IMR-90 (cell line): ENCODE results near the gene ADRA2A. TPM values are rescaled to one million over a fixed set of nuclear protein-coding genes. Genes with fewer than 3 reads are reported as not detected.

Source experiments
- ATAC-seq: fragments of 200-7000 bp; cut with Tn5 transposase; 2 replicates; pipeline ENCODE4 v1.9.1; 2020; ENCODE audit warnings: low read depth, mild to moderate bottlenecking, moderate library complexity
- BruUV-seq: library from RNA; stranded (reverse); fragments of 400-500 nt; replicated peaks from 2 replicates; lab custom pipeline; 2021; lab: Mats Ljungman, UMichigan
- CTCF ChIA-PET: fragments of 300-600 bp; formaldehyde crosslinking; extraction: SDS; loops from one replicate; lab custom pipeline; 2021; ENCODE audit warnings: antibody characterized with exemption; lab: Yijun Ruan, JAX
- POLR2A ChIA-PET: fragments of 300-600 bp; sonication (Branson Sonifier 250); formaldehyde crosslinking; loops from one replicate; lab custom pipeline; 2022; ENCODE audit warnings: antibody characterized with exemption; ENCODE audit not compliant: unreplicated experiment; lab: Charles Lee
- DNase-seq: peaks from one replicate; pipeline ENCODE4 v3.0.0; 2013
- H2AFZ ChIP-seq: replicated peaks from 2 replicates; pipeline ENCODE3; 2013; ENCODE audit warnings: low read length, mild to moderate bottlenecking; ENCODE audit not compliant: poor library complexity
- H2AK5ac ChIP-seq: 2 replicates; pipeline ENCODE4 v1.6.1; 2013; ENCODE audit warnings: low read depth, low read length, inconsistent platforms
- H2AK9ac ChIP-seq: replicated peaks from 2 replicates; pipeline ENCODE3; 2013; ENCODE audit warnings: mild to moderate bottlenecking, low read depth, low read length, moderate library complexity; ENCODE audit not compliant: poor library complexity
- H2BK120ac ChIP-seq: 2 replicates; pipeline ENCODE4 v1.6.1; 2013; ENCODE audit warnings: low read depth, low read length, inconsistent platforms
- H2BK15ac ChIP-seq: 3 replicates; pipeline ENCODE4 v1.6.1; 2013; ENCODE audit warnings: low read depth, low read length, inconsistent platforms
- H2BK20ac ChIP-seq: 2 replicates; pipeline ENCODE4 v1.6.1; 2013; ENCODE audit warnings: low read depth, mild to moderate bottlenecking, inconsistent platforms, low read length, moderate library complexity
- H2BK5ac ChIP-seq: 2 replicates; pipeline ENCODE4 v1.6.1; 2013; ENCODE audit warnings: mild to moderate bottlenecking, low read depth, low read length, inconsistent platforms; ENCODE audit not compliant: poor library complexity, severe bottlenecking
- H3K14ac ChIP-seq: replicated peaks from 2 replicates; pipeline ENCODE4 v1.6.1; 2013; ENCODE audit warnings: low read depth, low read length, inconsistent platforms
- H3K18ac ChIP-seq: 2 replicates; pipeline ENCODE4 v1.6.1; 2013; ENCODE audit warnings: low read depth, low read length, control low read depth
- H3K23ac ChIP-seq: 2 replicates; pipeline ENCODE4 v1.6.1; 2013; ENCODE audit warnings: low read depth, low read length, inconsistent platforms
- H3K27ac ChIP-seq: 2 replicates; pipeline ENCODE4 v1.5.1; 2013; ENCODE audit warnings: mild to moderate bottlenecking, control low read depth, low read length; ENCODE audit not compliant: insufficient read depth
- H3K27me3 ChIP-seq: 2 replicates; pipeline ENCODE4 v1.6.1; 2013; ENCODE audit warnings: low read length; ENCODE audit not compliant: control insufficient read depth, insufficient read depth
- H3K36me3 ChIP-seq: 2 replicates; pipeline ENCODE4 v1.6.1; 2013; ENCODE audit warnings: low read length, mixed read lengths; ENCODE audit not compliant: control insufficient read depth, insufficient read depth
- H3K4ac ChIP-seq: 2 replicates; pipeline ENCODE4 v1.6.1; 2013; ENCODE audit warnings: low read depth, low read length, inconsistent platforms
- H3K4me1 ChIP-seq: 2 replicates; pipeline ENCODE4 v1.6.1; 2013; ENCODE audit warnings: low read length, mixed read lengths; ENCODE audit not compliant: control insufficient read depth, insufficient read depth
- H3K4me2 ChIP-seq: 2 replicates; pipeline ENCODE4 v1.6.1; 2013; ENCODE audit warnings: low read depth, mild to moderate bottlenecking, control low read depth, low read length, moderate library complexity
- H3K4me3 ChIP-seq: 2 replicates; pipeline ENCODE4 v1.5.1; 2013; ENCODE audit warnings: low read depth, mild to moderate bottlenecking, control low read depth, low read length, moderate library complexity; ENCODE audit not compliant: insufficient read depth
- H3K56ac ChIP-seq: 2 replicates; pipeline ENCODE4 v1.6.1; 2013; ENCODE audit warnings: low read length, inconsistent platforms; ENCODE audit not compliant: insufficient read depth; ENCODE audit errors: extremely low read depth
- H3K79me1 ChIP-seq, 2 experiments: 2 replicates each; pipeline ENCODE4 v1.6.1; 2013; ENCODE audit warnings: low read length in 2 of 2, inconsistent platforms in 1 of 2, low read depth in 1 of 2
- H3K9ac ChIP-seq: 2 replicates; pipeline ENCODE4 v1.6.1; 2013; ENCODE audit warnings: low read depth, low read length, control low read depth
- H3K9me1 ChIP-seq: 2 replicates; pipeline ENCODE4 v1.6.1; 2013; ENCODE audit warnings: low read length, inconsistent platforms; ENCODE audit not compliant: insufficient read depth
- H3K9me3 ChIP-seq: 2 replicates; pipeline ENCODE4 v1.6.1; 2013; ENCODE audit warnings: low read length; ENCODE audit not compliant: control insufficient read depth, insufficient read depth
- H4K20me1 ChIP-seq: 2 replicates; pipeline ENCODE4 v1.6.1; 2013; ENCODE audit warnings: low read length, inconsistent platforms; ENCODE audit not compliant: insufficient read depth
- H4K5ac ChIP-seq: 2 replicates; pipeline ENCODE4 v1.6.1; 2013; ENCODE audit warnings: mild to moderate bottlenecking, low read depth, low read length, control low read depth
- H4K8ac ChIP-seq, 2 experiments: 2 replicates each; pipeline ENCODE4 v1.6.1; 2013; ENCODE audit warnings: low read depth in 2 of 2, low read length in 2 of 2, control low read depth in 1 of 2, inconsistent platforms in 1 of 2
- H4K91ac ChIP-seq: 2 replicates; pipeline ENCODE4 v1.6.1; 2013; ENCODE audit warnings: low read depth, low read length, inconsistent platforms; ENCODE audit not compliant: insufficient read depth
- SMC3 ChIP-seq: fragments of 150-350 bp; IDR thresholded peaks from 2 replicates; pipeline ENCODE4 v1.6.1; 2016; ENCODE audit warnings: low read depth, mild to moderate bottlenecking, antibody characterized with exemption, low read length, moderate library complexity
- WGBS, 2 experiments: methylation state at CpG; one replicate each; pipeline versions ENCODE4 v1.1.5 to v1.1.7; 2013; ENCODE audit warnings: missing lambda C conversion rate in 2 of 2; ENCODE audit not compliant: insufficient read length in 1 of 2; ENCODE audit errors: extremely low coverage in 2 of 2; 5-methylcytosine and 5-hydroxymethylcytosine counted together
- dilution Hi-C: fragments of 300-500 bp; cut with HindIII; formaldehyde crosslinking; loops from one replicate; pipeline ENCODE4 v1.14.3; 2018; ENCODE audit warnings: low sequenced_read_pairs; ENCODE audit not compliant: unreplicated experiment
- in situ Hi-C: fragments of 300-500 bp; cut with MboI; formaldehyde crosslinking; loops from 3 replicates; pipeline ENCODE4 v1.14.3; 2019; ENCODE audit warnings: low sequenced_read_pairs, inconsistent platforms, mixed read lengths
- intact Hi-C: fragments of 100-400 bp; cut with micrococcal nuclease; formaldehyde crosslinking; loops from 2 replicates; pipeline ENCODE4 v1.10.0; 2022
- polyA plus RNA-seq, 3 experiments: library from polyadenylated mRNA; depleted of rRNA; stranded (reverse); fragments of >200 nt; gene quantifications; 2 replicates each; pipeline ENCODE4 v1.2.3, GENCODE V29; 2012; ENCODE audit warnings: low replicate concordance in 1 of 3
- total RNA-seq: library from RNA; depleted of rRNA; stranded (reverse); fragments of >200 nt; gene quantifications from 2 replicates; pipeline ENCODE4 v1.2.3, GENCODE V29; 2012

Gene ADRA2A
- total and polyA plus RNA-seq, 2 of the 4 experiments (the other 2 are of a cell fraction): not detected

GRCh38 chr10:111104811-111105210 lies 28.0 kb downstream of the ADRA2A start:
- Histone ChIP-seq H3K9ac (no peak overlapping the region), H3K23ac (no peak overlapping the region), H2AK9ac (no peak overlapping the region), H3K4me1 (no peaks in the 10 kb centered on the region), H3K56ac (no peak overlapping the region), H2AFZ (no peak overlapping the region), H4K91ac (no peak overlapping the region), H3K36me3 (no peaks in the 10 kb centered on the region), H2BK15ac (no peak overlapping the region), H4K5ac (no peak overlapping the region), H3K27me3 (peaks cover 2% of the 10 kb centered on the region; the same call in 1 of the 2 replicates), H2BK20ac (no peak overlapping the region), H3K9me3 (no peaks in the 10 kb centered on the region), H3K14ac (no peak overlapping the region), H3K4me3 (no peak overlapping the region), H2BK120ac (no peak overlapping the region), H2BK5ac (no peak overlapping the region), H3K4ac (no peak overlapping the region), H4K8ac (no peak overlapping the region), H2AK5ac (no peak overlapping the region), H3K4me2 (no peak overlapping the region), H3K18ac (no peak overlapping the region), H3K27ac (no peak overlapping the region), H3K79me1 (no peaks in the 10 kb centered on the region), H3K9me1 (no peaks in the 10 kb centered on the region), H4K20me1 (no peaks in the 10 kb centered on the region)
- ATAC-seq: no peak
- DNase-seq: no peak
- intact Hi-C loops (no loop called here), in situ Hi-C loops (no loop called here), dilution Hi-C loops (no loop called here)
- ChIA-PET CTCF (no interaction called here), POLR2A (no interaction called here)
- BruUV-seq: no TSS peak
- TF ChIP-seq SMC3: no peak
- 88% methylated on average over 8 of the region's 20 CpGs; no CpG with 5 or more reads in 1 of the 2 experiments for WGBS, 2 experiments
